NCI-H2107 treated with DMSO at 0.1 percent for 48 hours (cell line): ENCODE results near the gene PPP2CA.
"Not testable (repeated sequence)": the region's sequence is repeated elsewhere in the genome, so short reads cannot be mapped to it uniquely, and the experiment has no call there.

Experiments
- DNase-seq: peaks from one replicate; lab custom pipeline; 2025; ENCODE audit not compliant: unreplicated experiment; lab: John Stamatoyannopoulos, UW

PPP2CA gene

GRCh38 chr5:134245692-134246091 lies 19.8 kb upstream of the PPP2CA start:
- no peak for DNase-seq

GRCh38 chr5:134245101-134245604 lies 19.3 kb upstream of the PPP2CA start:
- DNase-seq, result no peak

GRCh38 chr5:134242146-134242545 lies 16.3 kb upstream of the PPP2CA start:
- no peak for DNase-seq

GRCh38 chr5:134240421-134240962 lies 14.6 kb upstream of the PPP2CA start:
- no peak for DNase-seq

GRCh38 chr5:134236820-134237219 lies 10.9 kb upstream of the PPP2CA start:
- no peak for DNase-seq

GRCh38 chr5:134236318-134236717 lies 10.4 kb upstream of the PPP2CA start:
- no peak for DNase-seq

GRCh38 chr5:134228624-134229023 lies 2.8 kb upstream of the PPP2CA start:
- DNase-seq, result no peak

- no peak for DNase-seq
Measured at GRCh38 chr5:134227776-134228175, 1.9 kb upstream of the PPP2CA start.

GRCh38 chr5:134227259-134227658 lies 1.4 kb upstream of the PPP2CA start:
- DNase-seq, result no peak

GRCh38 chr5:134226441-134227192 lies 744 bp upstream of the PPP2CA start:
- DNase-seq, result no peak

GRCh38 chr5:134224888-134225779 lies 739 bp downstream of the PPP2CA start:
- no peak for DNase-seq

GRCh38 chr5:134223406-134224248 lies 2.2 kb downstream of the PPP2CA start:
- no peak for DNase-seq

- DNase-seq, result not testable (repeated sequence)
Measured at GRCh38 chr5:134221690-134222089, 4.2 kb downstream of the PPP2CA start.

- no peak for DNase-seq
Measured at GRCh38 chr5:134215757-134216156, 10.1 kb downstream of the PPP2CA start.

- DNase-seq, result not testable (repeated sequence)
Measured at GRCh38 chr5:134211263-134212031, 14.4 kb downstream of the PPP2CA start.

- no peak for DNase-seq
Measured at GRCh38 chr5:134209477-134210245, 16.2 kb downstream of the PPP2CA start.

- no peak for DNase-seq
Measured at GRCh38 chr5:134207696-134208095, 18.2 kb downstream of the PPP2CA start.

GRCh38 chr5:134206627-134207160 lies 19.2 kb downstream of the PPP2CA start:
- no peak for DNase-seq

GRCh38 chr5:134204575-134204974 lies 21.3 kb downstream of the PPP2CA start:
- DNase-seq, result no peak
